D341Med (cell line): ENCODE measurements around the gene GALNT16.
A peak's percentile ranks its signal among the peaks of the same experiment; 100 is the strongest.
"Not testable (repeated sequence)": the region's sequence is repeated elsewhere in the genome, so short reads cannot be mapped to it uniquely, and the experiment has no call there.

Source experiments
- DNase-seq: peaks from one replicate; pipeline ENCODE4 v3.0.0; 2012; ENCODE audit warnings: low spot score

The GALNT16 gene

DNA sequence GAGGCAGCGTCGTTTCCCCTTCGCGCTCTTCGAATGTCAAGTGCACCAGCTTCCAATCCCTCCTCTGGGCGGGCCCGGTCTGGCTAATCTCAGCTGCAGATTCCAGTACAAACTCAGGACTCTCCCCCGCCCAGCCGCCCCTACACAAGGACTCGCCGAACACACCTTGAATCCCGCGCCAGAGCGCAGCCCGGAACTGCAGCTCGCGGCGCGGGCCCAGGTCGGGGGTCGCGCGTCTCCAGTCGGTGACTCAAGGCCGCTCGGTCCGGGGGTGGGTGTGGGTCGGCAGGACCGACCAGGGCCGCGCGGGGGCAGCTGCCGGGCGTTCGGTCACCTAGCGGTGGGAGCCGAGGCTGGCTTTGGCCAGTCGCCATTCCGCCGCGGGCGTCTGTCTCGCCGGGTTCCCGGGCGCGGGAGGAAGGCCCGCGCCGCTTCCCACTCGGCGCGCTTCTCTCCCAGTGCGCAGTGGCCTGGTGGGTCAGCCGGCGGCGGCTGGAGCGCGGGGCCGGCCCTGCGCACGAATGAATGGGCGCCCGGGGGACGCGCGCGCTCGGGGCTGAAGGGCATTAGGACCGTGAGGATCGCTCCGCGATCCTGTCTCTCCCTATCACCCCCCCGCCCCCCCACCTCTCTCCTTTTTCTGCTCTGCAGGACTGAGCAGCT, at the start of gene GALNT16:
Gene GALNT16 (plus strand): TSS at position 632 of the 663 bp plus-strand sequence. CDS start 133 bp downstream, outside the sequence.
- DNase-seq = peak; percentile 68

DNA sequence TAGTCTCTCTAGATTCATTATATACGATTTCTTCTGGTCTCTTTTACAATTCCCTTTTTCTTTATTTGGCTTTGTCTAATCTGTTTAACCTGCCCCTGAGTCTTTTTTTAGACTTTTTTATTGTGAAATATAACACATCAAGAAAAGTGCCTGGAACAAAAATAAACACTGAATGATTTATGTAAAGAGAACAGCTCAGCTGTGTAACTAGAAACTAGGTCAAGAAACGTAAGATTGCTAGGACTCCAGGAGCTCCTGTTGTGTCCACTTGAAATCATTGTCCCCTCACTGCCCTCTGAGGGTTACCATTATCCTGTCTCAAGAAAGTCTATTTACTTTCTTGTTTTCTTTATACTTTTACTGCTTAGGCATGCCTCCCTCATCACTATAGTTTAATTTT, 45.6 kb upstream of the GALNT16 start:
- DNase-seq = no peak

GRCh38 chr14:69217663-69218062, 42.3 kb upstream of the GALNT16 start:
- not testable (repeated sequence) for DNase-seq

GRCh38 chr14:69224946-69225345, 35.0 kb upstream of the GALNT16 start:
- DNase-seq = no peak

DNA sequence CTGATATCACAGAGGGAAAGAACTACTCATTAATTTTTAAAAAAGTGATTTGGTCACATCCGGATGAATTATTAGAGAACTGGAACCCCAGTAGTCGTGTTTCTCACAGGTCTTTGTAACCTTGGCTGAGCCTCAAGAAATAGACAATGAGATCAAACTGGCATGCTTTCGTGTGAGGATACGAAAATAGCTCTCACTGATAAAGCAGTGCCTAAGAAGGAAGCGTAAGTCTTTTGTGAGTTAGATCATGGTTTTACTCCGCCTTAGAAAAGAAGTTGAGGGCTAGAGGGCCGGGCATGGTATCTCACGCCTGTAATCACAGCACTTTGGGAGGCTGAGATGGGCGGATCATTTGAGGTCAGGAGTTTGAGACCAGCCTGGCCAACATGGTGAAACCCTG, 33.8 kb upstream of the GALNT16 start:
- DNase-seq = no peak

GRCh38 chr14:69226736-69227135, 33.2 kb upstream of the GALNT16 start:
- DNase-seq = no peak

- no peak for DNase-seq
Observed at GRCh38 chr14:69231486-69231885, 28.5 kb upstream of the GALNT16 start.

DNA sequence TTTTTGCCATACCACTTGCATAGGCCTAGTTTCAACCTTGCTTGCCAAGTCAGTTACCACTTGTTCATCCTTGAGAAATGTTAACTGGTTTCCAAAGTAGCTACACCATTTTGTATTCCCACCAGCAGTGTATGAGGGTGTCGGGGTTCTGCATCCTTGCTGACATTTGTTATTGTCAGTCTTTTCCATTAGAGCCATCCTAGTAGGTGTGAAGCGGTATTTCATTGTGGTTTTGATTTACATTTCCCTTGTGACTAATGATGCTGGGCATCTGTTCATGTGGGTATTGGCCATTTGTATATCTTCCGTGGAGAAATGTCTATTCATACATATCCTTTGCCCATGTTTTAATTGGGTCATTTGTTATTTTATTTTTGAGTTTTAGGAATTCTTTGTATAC, 27.6 kb upstream of the GALNT16 start:
- no peak for DNase-seq

DNA sequence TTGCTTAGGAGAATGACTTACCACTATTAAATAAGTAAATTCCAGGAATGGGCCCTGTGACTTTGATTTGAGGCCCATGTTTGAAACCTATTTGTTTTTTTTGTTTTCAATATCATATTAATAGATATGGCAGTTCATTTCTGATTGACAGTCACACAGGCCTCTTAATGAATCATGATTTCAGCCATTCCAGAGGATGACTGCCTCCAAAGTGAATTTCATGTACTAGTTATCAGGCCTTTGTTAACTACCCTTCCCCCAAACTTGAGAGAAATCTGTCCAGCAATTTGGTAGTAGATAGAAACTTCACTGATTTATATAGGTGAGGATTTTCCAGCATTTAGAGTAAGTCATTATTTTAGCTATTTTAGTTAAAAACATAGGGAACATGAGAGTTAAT, 25.9 kb upstream of the GALNT16 start:
- DNase-seq = no peak

DNA sequence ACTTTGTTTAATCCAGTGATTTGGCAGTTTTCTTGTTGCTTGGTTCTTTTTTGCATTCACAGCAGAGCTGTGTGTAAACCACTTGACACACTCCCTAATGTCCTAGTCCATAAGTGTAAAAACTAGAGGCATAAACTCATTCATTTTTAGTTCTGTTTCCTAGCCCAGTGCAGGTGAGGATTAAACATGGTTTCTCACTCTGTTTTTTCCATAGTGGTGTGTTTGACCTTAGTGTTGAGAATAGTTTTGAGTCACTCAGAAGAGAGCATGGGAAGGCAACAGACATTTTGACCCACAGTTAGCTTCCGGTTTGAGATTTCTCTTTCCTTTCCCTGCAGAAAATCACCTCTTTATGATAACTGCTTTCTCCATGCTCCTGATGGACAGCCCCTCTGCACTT, 24.2 kb upstream of the GALNT16 start:
- no peak for DNase-seq

DNA sequence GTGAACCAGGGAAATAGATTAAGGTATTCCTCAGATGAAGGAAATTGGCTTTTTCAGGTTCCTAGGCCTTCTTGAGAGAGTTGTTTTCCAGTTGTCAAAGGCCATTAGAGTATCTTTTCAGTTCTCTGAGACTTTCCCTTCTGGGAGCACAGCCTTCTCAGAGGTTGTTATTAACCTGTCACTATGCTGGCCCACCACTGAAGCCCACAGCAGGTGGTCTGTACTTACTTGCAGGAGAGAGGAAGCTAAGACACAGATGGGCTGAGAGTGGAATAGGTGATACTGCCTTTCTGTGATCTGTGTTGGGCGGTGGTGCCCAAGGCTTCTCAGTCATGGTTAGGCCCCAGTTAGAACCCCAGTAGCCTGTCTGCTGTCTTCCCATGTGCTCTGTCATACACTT, 22.8 kb upstream of the GALNT16 start:
- no peak for DNase-seq

DNA sequence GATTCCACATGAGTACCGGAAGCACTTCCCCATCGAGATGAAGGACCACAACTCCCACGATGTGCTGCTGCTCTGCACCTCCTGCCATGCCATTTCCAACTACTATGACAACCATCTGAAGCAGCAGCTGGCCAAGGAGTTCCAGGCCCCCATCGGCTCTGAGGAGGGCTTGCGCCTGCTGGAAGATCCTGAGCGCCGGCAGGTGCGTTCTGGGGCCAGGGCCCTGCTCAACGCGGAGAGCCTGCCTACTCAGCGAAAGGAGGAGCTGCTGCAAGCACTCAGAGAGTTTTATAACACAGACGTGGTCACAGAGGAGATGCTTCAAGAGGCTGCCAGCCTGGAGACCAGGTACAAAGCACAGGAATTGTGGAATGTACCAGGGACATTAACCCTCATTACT, 22.4 kb upstream of the GALNT16 start:
- no peak for DNase-seq

- DNase-seq = no peak
Observed at GRCh38 chr14:69238883-69239282, 21.1 kb upstream of the GALNT16 start.

- no peak for DNase-seq
Observed at GRCh38 chr14:69240527-69241173, 19.3 kb upstream of the GALNT16 start.

DNA sequence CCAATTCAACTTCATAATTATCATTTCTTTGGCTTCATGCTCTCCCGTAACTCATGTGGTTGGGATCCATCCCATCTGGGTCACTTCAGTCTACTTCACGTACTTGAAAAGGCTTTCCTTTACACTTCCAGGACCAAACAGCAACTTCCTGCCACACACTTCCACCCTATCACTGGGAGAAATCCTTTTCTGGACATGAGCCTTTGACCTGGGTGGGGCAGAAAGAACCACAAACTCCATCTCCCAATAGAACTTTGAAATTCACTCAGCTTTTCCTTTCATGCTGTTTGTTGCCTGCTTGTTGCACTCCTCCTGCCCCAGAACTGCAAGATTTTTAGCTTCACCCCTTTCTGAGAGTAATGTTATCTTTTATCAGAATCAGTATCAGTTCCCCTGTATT, 18.4 kb upstream of the GALNT16 start:
- DNase-seq = no peak

DNA sequence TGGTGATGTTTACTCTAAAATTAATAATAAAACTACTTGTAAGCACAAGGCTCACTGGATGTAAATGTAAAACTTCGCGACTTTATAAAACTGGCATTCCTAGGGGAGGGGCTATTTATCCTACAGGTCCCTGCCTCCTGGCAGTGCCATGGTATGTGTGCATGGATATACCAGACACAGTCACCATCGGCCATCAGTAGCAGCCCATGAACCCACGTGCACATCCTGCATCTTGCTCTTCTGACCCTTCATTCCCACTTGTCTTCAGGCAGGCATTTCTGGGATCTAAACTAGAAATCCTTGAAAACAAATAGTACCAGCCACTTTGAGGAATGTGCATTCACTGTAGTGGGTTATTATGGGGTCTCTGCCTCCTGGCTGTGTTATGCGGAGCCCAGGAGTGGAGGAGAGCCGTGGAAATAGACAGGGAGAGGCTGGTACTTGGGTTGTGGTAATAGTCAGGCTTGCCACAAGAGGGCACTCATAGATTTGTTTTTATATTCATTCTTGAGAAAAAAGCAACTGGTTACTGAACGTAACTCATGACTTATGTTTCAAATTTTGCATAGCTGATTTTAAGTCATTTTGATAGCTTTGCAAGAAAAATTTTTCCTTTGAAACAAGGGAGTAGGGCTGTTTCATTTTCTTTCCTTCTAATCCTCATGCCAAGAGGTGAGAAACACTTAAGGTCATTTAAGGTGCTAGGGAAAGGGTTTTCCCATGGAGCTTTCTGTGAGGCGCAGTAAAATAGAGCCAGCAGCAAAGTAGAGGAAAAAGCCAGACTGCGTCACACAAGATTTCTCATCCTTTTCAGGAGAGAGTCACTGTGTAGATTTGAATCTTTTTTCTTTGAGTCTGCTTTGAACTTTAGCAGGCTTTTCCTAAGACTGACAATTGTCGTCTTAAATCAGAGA, 17.4 kb upstream of the GALNT16 start:
- DNase-seq = peak; percentile 81

DNA sequence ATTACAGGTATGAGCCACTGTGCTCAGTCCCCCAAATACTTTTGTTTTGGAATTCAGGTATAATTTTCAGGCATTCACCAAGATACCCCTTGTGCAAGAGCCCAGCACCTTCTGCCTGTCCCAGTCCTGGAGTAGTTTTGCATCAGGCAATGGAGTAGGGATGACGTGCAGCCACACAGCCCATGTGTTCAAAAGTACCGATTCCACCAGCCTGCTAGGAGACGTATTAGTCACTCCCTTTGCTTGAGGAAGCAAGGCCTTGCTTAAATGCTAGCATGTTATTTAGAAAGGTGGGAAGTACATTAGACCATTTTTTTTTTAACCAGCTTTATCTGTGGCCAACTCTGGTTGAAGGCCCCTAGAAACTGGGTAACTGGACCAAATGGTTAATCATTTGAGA, 15.0 kb upstream of the GALNT16 start:
- no peak for DNase-seq

DNA sequence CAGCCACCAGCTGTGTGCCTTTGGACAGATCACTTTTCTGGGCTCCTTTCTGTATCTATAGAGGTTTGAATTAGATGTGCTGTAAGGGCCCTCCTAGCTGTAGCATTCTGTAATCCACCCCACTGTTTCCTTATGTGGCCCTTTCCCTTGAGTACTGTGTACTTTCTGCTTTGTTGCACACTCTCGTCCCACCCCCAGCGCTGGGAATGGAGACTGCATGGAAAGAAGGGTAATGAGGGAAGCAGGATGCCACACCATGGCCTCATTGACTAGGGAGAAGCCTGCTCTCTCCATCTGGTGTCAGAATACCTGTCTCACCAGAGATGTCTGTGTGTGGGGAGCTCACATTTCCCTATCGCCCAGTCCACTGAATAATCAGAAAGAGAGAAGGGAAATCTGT, 13.6 kb upstream of the GALNT16 start:
- DNase-seq = no peak

- no peak for DNase-seq
Observed at GRCh38 chr14:69247676-69248440, 12.1 kb upstream of the GALNT16 start.

- DNase-seq = no peak
Observed at GRCh38 chr14:69249603-69250002, 10.4 kb upstream of the GALNT16 start.

DNA sequence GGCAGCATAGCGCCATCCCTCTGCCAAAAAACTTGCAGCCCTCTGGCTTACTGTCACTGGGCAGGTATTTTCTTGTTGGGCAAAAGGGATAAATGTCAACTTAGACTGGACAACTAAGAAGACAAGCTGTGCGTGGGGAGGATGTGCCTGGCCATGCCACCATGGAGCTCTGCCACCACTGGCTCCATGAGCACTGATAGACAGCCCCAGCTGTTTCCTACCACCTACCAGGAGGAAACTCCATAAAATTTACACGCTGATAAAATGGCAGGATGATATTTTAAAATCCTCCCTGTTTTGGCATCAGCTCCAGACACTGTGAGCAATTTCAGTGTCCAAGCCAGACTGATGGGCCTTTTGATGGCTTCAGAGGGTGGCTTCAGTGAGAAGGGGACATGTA, 7.1 kb upstream of the GALNT16 start:
- no peak for DNase-seq

DNA sequence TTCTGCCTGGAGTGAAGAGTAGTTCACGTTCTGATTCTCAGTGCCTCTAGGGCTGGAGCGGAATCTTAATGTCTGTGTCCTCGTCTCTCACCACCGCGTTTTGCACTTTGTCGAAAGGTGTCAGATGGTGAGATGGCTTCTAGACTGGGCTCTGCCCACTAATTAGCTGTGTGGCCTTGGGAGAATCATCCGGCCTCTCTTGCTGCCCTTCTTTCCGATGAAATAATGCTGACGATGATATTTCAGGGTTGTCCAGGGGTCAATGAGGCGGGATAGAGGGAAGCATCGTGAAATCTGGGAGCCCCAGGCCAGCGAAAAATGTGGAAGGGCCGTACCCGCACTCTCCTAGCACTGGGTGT, 811 bp upstream of the GALNT16 start:
- DNase-seq = no peak
